Skeletal muscle satellite cell (primary cell): Measurements from ENCODE around the gene BARX1.
"Not testable (repeated sequence)": the region's sequence is repeated elsewhere in the genome, so short reads cannot be mapped to it uniquely, and the experiment has no call there.

Experiments used
- H3K27me3 ChIP-seq: 2 replicates; pipeline ENCODE4 v1.7.0; 2013; ENCODE audit warnings: low read length; ENCODE audit not compliant: control insufficient read depth, insufficient read depth
- H3K36me3 ChIP-seq: 2 replicates; pipeline ENCODE4 v1.7.0; 2013; ENCODE audit warnings: mild to moderate bottlenecking, control low read depth, low read length; ENCODE audit not compliant: insufficient read depth
- H3K4me1 ChIP-seq: 2 replicates; pipeline ENCODE4 v1.7.0; 2013; ENCODE audit warnings: low read length; ENCODE audit not compliant: control insufficient read depth, insufficient read depth
- H3K4me2 ChIP-seq: 2 replicates; pipeline ENCODE4 v1.7.0; 2013; ENCODE audit warnings: mild to moderate bottlenecking, low read length
- H3K4me3 ChIP-seq: 2 replicates; pipeline ENCODE4 v1.7.0; 2013; ENCODE audit warnings: low read length
- H3K9ac ChIP-seq: 2 replicates; pipeline ENCODE4 v1.7.0; 2013; ENCODE audit warnings: mild to moderate bottlenecking, low read depth, low read length, moderate library complexity
- H3K9me3 ChIP-seq: replicated peaks from 2 replicates; pipeline ENCODE4 v1.7.0; 2013; ENCODE audit warnings: mild to moderate bottlenecking, control low read depth, low read length

BARX1 gene

GRCh38 chr9:93964685-93965084 lies 9.5 kb upstream of the BARX1 start:
- H3K27me3 ChIP-seq = peaks cover 24% of the 10 kb centered on the region
- no peaks in the 10 kb centered on the region for H3K9me3 ChIP-seq
- no peak overlapping the region for H3K4me2 ChIP-seq
- no peaks in the 10 kb centered on the region for H3K36me3 ChIP-seq
- H3K4me1 ChIP-seq = no peaks in the 10 kb centered on the region
- no peak overlapping the region for H3K9ac ChIP-seq
- H3K4me3 ChIP-seq = no peak overlapping the region

GRCh38 chr9:93963969-93964368 lies 8.8 kb upstream of the BARX1 start:
- Histone ChIP-seq H3K4me1 (peaks cover 2% of the 10 kb centered on the region), H3K36me3 (no peaks in the 10 kb centered on the region), H3K9me3 (no peaks in the 10 kb centered on the region), H3K4me3 (no peak overlapping the region), H3K27me3 (peaks cover 29% of the 10 kb centered on the region), H3K4me2 (no peak overlapping the region), H3K9ac (no peak overlapping the region)

GRCh38 chr9:93963489-93963888 lies 8.3 kb upstream of the BARX1 start:
- H3K36me3 ChIP-seq, H3K9me3 ChIP-seq, H3K4me3 ChIP-seq, H3K9ac ChIP-seq, H3K4me1 ChIP-seq: not testable (repeated sequence)
- Histone ChIP-seq H3K4me2 (peak overlapping the region; percentile 71), H3K27me3 (peaks cover 29% of the 10 kb centered on the region)

DNA sequence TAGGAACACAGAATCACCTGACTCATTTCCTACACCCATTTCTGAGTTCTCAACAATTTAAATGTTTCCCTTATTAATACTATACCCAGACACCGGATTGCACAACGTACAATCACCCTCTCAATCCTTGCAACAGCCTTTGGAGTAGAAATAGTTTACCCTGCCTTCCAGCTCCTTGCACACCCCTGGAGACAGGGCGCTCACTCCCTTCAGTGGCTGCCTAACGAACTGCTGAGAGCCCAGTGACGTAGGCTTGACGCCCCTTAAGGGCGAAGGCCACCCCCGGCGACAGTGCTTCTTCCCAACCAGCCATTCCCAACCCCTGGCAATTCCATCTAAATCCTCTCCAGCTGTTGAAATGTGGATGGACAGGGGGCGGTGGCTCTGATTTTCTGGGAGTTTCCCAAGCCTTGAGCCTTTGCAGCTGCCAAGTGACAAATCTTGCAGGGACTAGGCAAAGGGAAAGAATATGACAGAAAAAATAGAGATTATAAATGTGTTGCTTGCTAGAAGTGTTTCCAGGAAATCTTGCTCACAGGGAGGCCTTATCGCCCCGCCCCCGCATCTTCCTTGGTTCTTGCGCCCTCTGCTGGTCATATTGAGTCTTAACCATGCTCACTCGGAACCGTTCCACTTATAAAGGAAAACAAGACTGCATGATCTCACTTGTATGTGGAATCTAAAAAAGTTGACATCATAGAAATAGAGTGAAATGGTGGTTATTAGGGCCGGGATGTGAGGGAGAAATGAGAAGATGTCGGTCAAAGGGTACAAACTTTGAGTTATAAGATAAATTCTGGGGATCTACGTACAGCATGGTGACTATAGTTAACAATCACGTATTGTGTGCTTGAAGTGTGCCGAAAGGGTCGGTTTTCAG lies 7.6 kb upstream of the BARX1 start:
- peaks cover 31% of the 10 kb centered on the region for H3K27me3 ChIP-seq
- H3K4me2 ChIP-seq = peak overlapping the region; percentile 71
- H3K4me1 ChIP-seq = peaks cover 4% of the 10 kb centered on the region
- no peak overlapping the region for H3K9ac ChIP-seq
- H3K9me3 ChIP-seq = no peaks in the 10 kb centered on the region
- H3K36me3 ChIP-seq = no peaks in the 10 kb centered on the region
- H3K4me3 ChIP-seq = no peak overlapping the region

DNA sequence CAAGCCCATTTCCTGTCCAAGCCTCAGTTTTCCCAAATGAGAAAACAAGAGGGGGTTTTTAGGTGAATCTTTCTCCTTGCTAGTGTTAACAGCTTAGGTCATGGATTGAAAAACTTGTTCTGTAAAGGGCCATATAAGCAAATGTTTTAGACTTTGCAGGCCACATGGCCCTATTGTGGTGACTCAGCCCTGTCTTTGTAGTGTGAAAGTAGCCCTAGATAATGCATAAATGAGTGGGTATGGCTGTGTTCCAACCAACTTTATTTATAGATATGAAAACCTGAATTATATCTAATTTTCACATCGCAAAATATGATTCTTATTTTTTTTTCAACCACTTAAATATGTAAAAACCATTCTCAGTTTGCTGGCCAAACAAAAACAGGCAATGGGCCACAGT lies 6.9 kb upstream of the BARX1 start:
- no peaks in the 10 kb centered on the region for H3K9me3 ChIP-seq
- H3K36me3 ChIP-seq = no peaks in the 10 kb centered on the region
- H3K4me1 ChIP-seq = peaks cover 4% of the 10 kb centered on the region
- H3K4me3 ChIP-seq = no peak overlapping the region
- H3K9ac ChIP-seq = no peak overlapping the region
- H3K4me2 ChIP-seq = no peak overlapping the region
- peaks cover 39% of the 10 kb centered on the region for H3K27me3 ChIP-seq

DNA sequence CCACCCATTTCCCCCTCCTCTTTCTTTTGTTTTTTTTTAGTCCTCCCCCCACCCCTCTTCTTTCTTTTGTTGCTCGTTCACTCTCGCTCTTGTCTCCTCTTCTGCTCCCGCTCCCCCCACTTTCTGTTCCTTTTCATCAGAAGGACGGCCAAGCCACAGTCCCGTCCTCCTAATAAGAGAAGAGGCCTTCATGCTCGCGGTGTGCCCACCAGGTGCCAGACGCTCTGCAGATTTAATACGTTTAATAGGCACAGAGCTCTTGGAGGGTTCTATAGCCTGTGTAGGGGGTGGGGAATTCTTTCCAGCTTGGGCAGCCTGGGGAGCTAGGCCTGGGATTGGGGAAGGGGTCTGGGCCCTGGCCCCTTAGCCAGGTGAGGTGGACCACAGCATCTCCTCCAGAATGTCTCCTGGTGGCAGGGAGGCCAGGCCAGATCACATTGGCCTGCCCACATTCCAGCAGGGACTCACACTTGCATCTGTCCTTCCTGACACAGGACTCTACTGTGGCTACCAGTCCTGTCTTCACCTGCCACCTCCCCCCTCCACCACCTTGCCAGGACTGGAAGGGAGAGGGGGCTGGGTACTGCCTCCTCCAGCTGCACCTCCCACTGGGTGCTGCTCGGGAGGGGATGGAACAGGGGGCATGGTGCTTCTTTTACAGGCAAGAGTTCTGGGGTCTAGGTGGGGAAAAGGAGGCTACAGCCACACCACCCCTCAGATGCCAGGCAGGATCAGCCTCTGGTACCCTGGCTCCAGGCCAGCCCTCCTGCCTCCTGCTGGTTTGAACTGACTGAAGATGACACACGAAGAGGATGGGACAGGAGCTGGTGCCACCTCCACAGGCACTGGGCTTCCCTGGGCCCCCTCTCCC lies 6.1 kb upstream of the BARX1 start:
- Histone ChIP-seq H3K4me3 (no peak overlapping the region), H3K27me3 (peaks cover 47% of the 10 kb centered on the region), H3K36me3 (no peaks in the 10 kb centered on the region), H3K4me1 (peaks cover 4% of the 10 kb centered on the region), H3K4me2 (no peak overlapping the region), H3K9ac (no peak overlapping the region), H3K9me3 (no peaks in the 10 kb centered on the region)

DNA sequence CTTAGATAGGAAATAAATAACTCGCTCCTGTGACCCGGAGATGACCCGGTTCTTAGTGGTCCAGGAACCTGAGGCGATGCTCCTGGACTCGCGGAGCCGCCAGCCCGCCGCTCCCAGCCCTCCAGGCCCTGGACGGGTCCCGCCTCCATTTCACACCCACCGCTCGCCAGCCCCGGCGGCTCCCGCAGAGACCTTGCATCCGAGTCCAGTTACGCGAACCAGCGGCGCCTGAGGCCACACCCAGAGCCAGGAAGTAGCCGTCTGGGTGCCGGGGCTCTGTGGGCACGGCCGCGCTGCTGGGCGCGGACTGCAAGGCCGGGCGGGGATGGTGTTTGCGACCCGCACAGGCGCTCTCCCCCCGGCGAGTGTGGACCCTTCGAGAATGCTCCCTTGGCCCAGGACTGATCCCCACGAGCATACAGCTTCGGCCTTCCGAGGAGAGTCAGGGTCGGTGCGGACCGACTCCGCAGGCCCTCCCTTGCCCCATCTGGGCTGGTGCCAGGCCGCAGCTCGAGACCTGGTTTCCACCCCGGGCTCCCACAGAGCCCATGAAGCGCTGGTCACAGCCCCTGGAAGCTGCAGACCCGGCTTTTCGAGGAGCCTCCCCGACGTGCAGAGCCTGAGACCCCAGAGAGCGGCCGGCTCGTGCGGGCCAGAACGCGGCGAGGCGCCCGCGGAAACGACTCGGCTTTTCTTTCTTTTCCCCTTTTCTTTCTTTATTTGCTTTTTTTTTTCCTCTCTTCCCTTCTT lies 5.2 kb upstream of the BARX1 start:
- peaks cover 52% of the 10 kb centered on the region for H3K27me3 ChIP-seq
- H3K4me3 ChIP-seq = no peak overlapping the region
- no peak overlapping the region for H3K9ac ChIP-seq
- H3K4me2 ChIP-seq = no peak overlapping the region
- no peaks in the 10 kb centered on the region for H3K9me3 ChIP-seq
- no peaks in the 10 kb centered on the region for H3K36me3 ChIP-seq
- H3K4me1 ChIP-seq = peaks cover 8% of the 10 kb centered on the region

DNA sequence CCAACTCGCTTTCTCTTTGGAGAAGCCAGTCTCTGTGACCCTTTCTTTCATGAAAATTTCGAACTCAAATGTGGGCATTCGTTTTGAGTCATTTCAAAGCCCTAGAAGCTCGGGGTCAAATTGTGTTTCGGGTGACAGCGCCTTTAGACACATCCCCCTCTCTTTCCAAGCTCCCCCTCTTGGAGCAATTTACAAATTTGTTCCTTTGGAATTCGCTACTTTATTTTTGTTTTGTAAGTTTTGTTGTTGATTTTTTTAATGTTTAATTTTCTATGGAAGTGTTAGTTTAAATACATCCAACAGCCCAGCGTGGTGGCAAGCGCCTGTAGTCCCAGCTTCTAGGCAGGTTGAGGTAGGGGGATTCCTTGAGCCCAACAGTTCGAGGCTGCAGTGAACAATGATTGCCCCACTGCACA lies 4.6 kb upstream of the BARX1 start:
- Histone ChIP-seq H3K27me3 (peaks cover 52% of the 10 kb centered on the region), H3K4me2 (no peak overlapping the region), H3K9ac (no peak overlapping the region), H3K4me1 (peaks cover 8% of the 10 kb centered on the region), H3K4me3 (no peak overlapping the region), H3K9me3 (no peaks in the 10 kb centered on the region), H3K36me3 (no peaks in the 10 kb centered on the region)

GRCh38 chr9:93958819-93959682 lies 3.9 kb upstream of the BARX1 start:
- Histone ChIP-seq H3K9ac (no peak overlapping the region), H3K36me3 (no peaks in the 10 kb centered on the region), H3K4me3 (no peak overlapping the region), H3K4me2 (no peak overlapping the region), H3K27me3 (peaks cover 57% of the 10 kb centered on the region), H3K9me3 (no peaks in the 10 kb centered on the region), H3K4me1 (peaks cover 8% of the 10 kb centered on the region)

DNA sequence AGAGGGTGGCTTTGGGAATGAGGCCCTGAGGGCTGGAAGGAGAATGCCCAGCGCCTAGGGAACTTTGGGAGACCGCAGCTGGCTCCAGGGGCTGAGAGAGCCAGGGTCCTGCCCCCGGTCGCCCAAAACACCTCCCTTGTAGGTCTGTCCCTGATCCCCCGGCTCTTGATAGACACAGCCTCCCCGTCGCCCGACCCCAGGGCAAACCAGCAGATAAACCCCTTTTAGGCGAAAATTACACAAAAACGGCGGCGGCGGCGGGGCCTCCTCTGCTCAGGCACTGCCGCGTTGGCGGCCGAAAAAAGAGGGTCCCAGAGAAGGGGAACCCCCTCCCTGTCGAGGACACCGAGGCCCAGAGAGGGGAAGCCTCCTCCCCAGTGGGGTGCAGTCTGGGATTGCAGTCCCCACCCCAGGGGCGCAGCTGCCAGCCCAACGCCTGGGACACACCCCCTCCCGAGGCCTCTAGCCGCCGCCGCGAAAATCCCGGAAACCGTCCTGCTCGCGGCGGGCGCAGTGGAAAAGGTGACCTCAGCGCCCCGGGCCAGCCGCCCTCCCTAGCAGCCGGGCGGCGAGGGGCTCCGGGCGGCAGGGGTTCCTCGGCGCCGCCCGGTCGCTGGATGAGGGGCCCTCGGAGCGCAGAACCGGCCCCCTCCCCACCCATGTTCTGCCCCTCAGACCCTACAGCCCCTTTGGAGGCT lies 3.1 kb upstream of the BARX1 start:
- H3K9me3 ChIP-seq = no peaks in the 10 kb centered on the region
- peaks cover 65% of the 10 kb centered on the region for H3K27me3 ChIP-seq
- no peak overlapping the region for H3K4me2 ChIP-seq
- H3K9ac ChIP-seq = no peak overlapping the region
- no peaks in the 10 kb centered on the region for H3K36me3 ChIP-seq
- peaks cover 8% of the 10 kb centered on the region for H3K4me1 ChIP-seq
- H3K4me3 ChIP-seq = no peak overlapping the region
